ENCODE data around the gene SND1. TPM values are rescaled to one million over a fixed set of nuclear protein-coding genes. Genes with fewer than 3 reads are reported as not detected.

Gene SND1
- total RNA-seq, 1 experiment from 2014 or later: 218 TPM

DNA sequence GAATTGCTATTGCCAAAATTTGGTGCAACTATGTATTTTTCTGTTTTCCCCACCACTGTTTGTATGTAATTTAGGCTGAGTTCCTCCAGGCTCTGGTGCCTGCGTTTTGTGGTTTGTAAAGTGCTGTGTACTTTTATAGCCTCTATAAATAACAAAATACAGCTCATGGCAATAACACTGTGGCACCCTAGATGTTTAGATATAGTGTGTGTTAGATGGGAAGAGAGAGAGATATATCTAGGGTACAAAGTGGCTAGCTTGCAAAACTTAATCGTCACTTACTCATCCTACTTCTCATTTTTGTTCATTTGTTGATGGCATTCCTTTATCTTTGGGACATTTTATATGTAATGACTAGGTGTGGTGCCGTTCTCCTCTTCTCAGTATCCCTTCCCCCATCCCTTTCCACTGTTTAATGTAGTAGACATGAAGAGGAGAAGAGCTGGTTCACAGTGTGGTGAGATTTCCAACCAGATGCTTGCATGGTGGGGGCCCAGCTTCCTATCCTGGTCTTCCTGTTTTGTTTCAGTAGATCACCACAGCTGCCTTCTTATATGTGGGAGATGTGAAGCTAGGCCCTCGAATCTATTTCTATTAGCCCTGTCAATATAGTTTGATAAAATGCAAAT lies 115.0 kb downstream of the SND1 start:
- no peaks in the 10 kb centered on the region for H4K20me1 ChIP-seq (ENCODE audit: control insufficient read depth, insufficient read depth, insufficient read length)

More for the DNA sequence above, 115.0 kb downstream of the SND1 start:
- H3T11ph ChIP-seq (ENCODE audit: low read length): no peak overlapping the region
- no peak overlapping the region for H2BK5ac ChIP-seq (ENCODE audit: insufficient read length, low read length)
- H2BK15ac ChIP-seq (ENCODE audit: low read depth, low read length): no peak overlapping the region
- no peak overlapping the region for H2AK5ac ChIP-seq (ENCODE audit: insufficient read length, low read length)
- peaks cover 6% of the 10 kb centered on the region for H3K79me1 ChIP-seq (ENCODE audit: insufficient read depth, low read depth, low read length, poor library complexity, severe bottlenecking)
- H2AFZ ChIP-seq (ENCODE audit: low read length): no peak overlapping the region
- TF ChIP-seq, protein P1, sequence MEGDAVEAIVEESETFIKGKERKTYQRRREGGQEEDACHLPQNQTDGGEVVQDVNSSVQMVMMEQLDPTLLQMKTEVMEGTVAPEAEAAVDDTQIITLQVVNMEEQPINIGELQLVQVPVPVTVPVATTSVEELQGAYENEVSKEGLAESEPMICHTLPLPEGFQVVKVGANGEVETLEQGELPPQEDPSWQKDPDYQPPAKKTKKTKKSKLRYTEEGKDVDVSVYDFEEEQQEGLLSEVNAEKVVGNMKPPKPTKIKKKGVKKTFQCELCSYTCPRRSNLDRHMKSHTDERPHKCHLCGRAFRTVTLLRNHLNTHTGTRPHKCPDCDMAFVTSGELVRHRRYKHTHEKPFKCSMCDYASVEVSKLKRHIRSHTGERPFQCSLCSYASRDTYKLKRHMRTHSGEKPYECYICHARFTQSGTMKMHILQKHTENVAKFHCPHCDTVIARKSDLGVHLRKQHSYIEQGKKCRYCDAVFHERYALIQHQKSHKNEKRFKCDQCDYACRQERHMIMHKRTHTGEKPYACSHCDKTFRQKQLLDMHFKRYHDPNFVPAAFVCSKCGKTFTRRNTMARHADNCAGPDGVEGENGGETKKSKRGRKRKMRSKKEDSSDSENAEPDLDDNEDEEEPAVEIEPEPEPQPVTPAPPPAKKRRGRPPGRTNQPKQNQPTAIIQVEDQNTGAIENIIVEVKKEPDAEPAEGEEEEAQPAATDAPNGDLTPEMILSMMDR (conservative IDR thresholded peaks at IDR 0.05): no peak
- no peak overlapping the region for H3K4me3 Mint-ChIP-seq
- peaks cover 2% of the 10 kb centered on the region; the same call in 1 of the 2 replicates for H3K4me1 ChIP-seq (ENCODE audit: insufficient read depth, low read length)
- H3K4ac ChIP-seq (ENCODE audit: low read depth, low read length): no peak overlapping the region
- H4K5ac ChIP-seq (ENCODE audit: insufficient read length, low read depth, low read length): no peak overlapping the region
- no peak overlapping the region for H3K4me2 ChIP-seq (ENCODE audit: insufficient read depth, insufficient read length, low read length)
- DNase-seq: no peak
- no peak overlapping the region for H2BK12ac ChIP-seq (ENCODE audit: insufficient read length, low read depth, low read length)
- H2BK120ac ChIP-seq (ENCODE audit: low read depth, low read length, poor library complexity, severe bottlenecking): no peak overlapping the region
- H2BK20ac ChIP-seq (ENCODE audit: low read depth, low read length, poor library complexity, severe bottlenecking): no peak overlapping the region
- H3K14ac ChIP-seq (ENCODE audit: insufficient read depth, low read length): no peak overlapping the region
- no peak overlapping the region for H4K91ac ChIP-seq (ENCODE audit: insufficient read length, low read depth, low read length)
- H3K27me3 ChIP-seq (ENCODE audit: insufficient read depth, low read length): no peaks in the 10 kb centered on the region
- WGBS (ENCODE audit: extremely low coverage, insufficient read length, low lambda C conversion rate): no CpG with 5 or more reads among the region's 4 CpGs
- peaks cover 10 to 15% (median 10%) of the 10 kb centered on the region in 3 experiments; a peak in 6 of 7 replicates for H3K36me3 Mint-ChIP-seq (ENCODE audit: insufficient read depth in 1 of 3, low read depth in 3 of 3)
- no peak overlapping the region for H4K8ac ChIP-seq (replicated peaks; ENCODE audit: insufficient read length, low read depth, low read length)
- no peak overlapping the region for H3K56ac ChIP-seq (ENCODE audit: insufficient read length, low read depth, low read length)
- H3K79me2 ChIP-seq (ENCODE audit: insufficient read depth, low read length): peaks cover 5% of the 10 kb centered on the region; the same call in 1 of the 2 replicates
- H3K27ac ChIP-seq (ENCODE audit: insufficient read length, low read depth, low read length): no peak overlapping the region
- no peak overlapping the region; a peak in 1 of 7 replicates for H3K27ac Mint-ChIP-seq
- no peak overlapping the region for H3K18ac ChIP-seq (ENCODE audit: insufficient read length, low read depth, low read length)
- no peak overlapping the region for H3K23ac ChIP-seq (ENCODE audit: insufficient read length, low read depth, low read length)
- H3K4me1 Mint-ChIP-seq: peaks cover 31 to 40% of the 10 kb centered on the region in 2 experiments
- no peak overlapping the region for H3K9ac ChIP-seq (ENCODE audit: extremely low read depth, insufficient read length, low read length)
- H3K9me3 ChIP-seq (ENCODE audit: control insufficient read depth, low read depth, low read length): no peaks in the 10 kb centered on the region
- no peaks in the 10 kb centered on the region for H3K9me3 Mint-ChIP-seq
- no peaks in the 10 kb centered on the region for H3K23me2 ChIP-seq (ENCODE audit: insufficient read length, low read depth, low read length, poor library complexity, severe bottlenecking)
- H3K27me3 Mint-ChIP-seq (ENCODE audit: low read depth): no peaks in the 10 kb centered on the region

Data from H9 (cell line).